K562 treated with DMSO at 1 percent for 48 hours (cell line): ENCODE data around the gene ZNF254. TPM values are rescaled to one million over a fixed set of nuclear protein-coding genes. Genes with fewer than 3 reads are reported as not detected.

Source experiments
- total RNA-seq: library from RNA; unstranded; fragments of 300-600 nt; gene quantifications from 2 replicates; pipeline ENCODE4 v1.2.3, GENCODE V29; 2022; ENCODE audit warnings: low replicate concordance; ENCODE audit errors: extremely low read depth

The ZNF254 gene
- not detected in 2 replicates for total RNA-seq

GRCh38 chr19:24086974-24087595 is at the start of gene ZNF254:
ZNF254 (plus strand) TSS chr19:24087187; CDS start chr19:24087308, 121 bp downstream.

Other genes with a start within 250 kb of the ZNF254 start
- gene ZNF726, start 172.3 kb upstream of the ZNF254 start, total RNA-seq = not detected in 2 replicates